Stimulated activated CD4-positive, alpha-beta T cell treated with anti-CD3 and anti-CD28 coated beads, Interleukin-4, amount 100 ng/mL, for 24 hours (primary cell): Measurements from ENCODE around the gene WDR49.
"Not testable (repeated sequence)": the region's sequence is repeated elsewhere in the genome, so short reads cannot be mapped to it uniquely, and the experiment has no call there.

Source experiments
- DNase-seq: peaks from one replicate; pipeline ENCODE4 v3.0.0-alpha.2; 2020

Gene WDR49

GRCh38 chr3:167653760-167654159 lies at the start of gene WDR49:
TSS of gene WDR49 (minus strand) at chr3:167653942. CDS start at chr3:167653425, 517 bp downstream.
- DNase-seq: no peak

- no peak for DNase-seq
Observed at GRCh38 chr3:167700926-167701325, 47.2 kb upstream of the WDR49 start.

- no peak for DNase-seq
Observed at GRCh38 chr3:167700046-167700445, 46.3 kb upstream of the WDR49 start.

- DNase-seq: no peak
Observed at GRCh38 chr3:167694121-167694520, 40.4 kb upstream of the WDR49 start.

GRCh38 chr3:167691366-167691765 lies 37.6 kb upstream of the WDR49 start:
- DNase-seq: peak; percentile 56

GRCh38 chr3:167684388-167684993 lies 30.7 kb upstream of the WDR49 start:
- peak; percentile 67 for DNase-seq

- no peak for DNase-seq
Observed at GRCh38 chr3:167679526-167679925, 25.8 kb upstream of the WDR49 start.

GRCh38 chr3:167675848-167676247 lies 22.1 kb upstream of the WDR49 start:
- DNase-seq: no peak

GRCh38 chr3:167673221-167673620 lies 19.5 kb upstream of the WDR49 start:
- DNase-seq: no peak

- DNase-seq: no peak
Observed at GRCh38 chr3:167671878-167672427, 18.2 kb upstream of the WDR49 start.

- DNase-seq: no peak
Observed at GRCh38 chr3:167669699-167670098, 16.0 kb upstream of the WDR49 start.

- DNase-seq: no peak
Observed at GRCh38 chr3:167668651-167669050, 14.9 kb upstream of the WDR49 start.

- DNase-seq: no peak
Observed at GRCh38 chr3:167666563-167666962, 12.8 kb upstream of the WDR49 start.

- no peak for DNase-seq
Observed at GRCh38 chr3:167662919-167663400, 9.2 kb upstream of the WDR49 start.

GRCh38 chr3:167657684-167658225 lies 4.0 kb upstream of the WDR49 start:
- no peak for DNase-seq

GRCh38 chr3:167656821-167657220 lies 3.1 kb upstream of the WDR49 start:
- DNase-seq: no peak

- DNase-seq: no peak
Observed at GRCh38 chr3:167653155-167653554, 587 bp downstream of the WDR49 start.

- DNase-seq: no peak
Observed at GRCh38 chr3:167651826-167652225, 1.9 kb downstream of the WDR49 start.

GRCh38 chr3:167650459-167650858 lies 3.3 kb downstream of the WDR49 start:
- no peak for DNase-seq

- no peak for DNase-seq
Observed at GRCh38 chr3:167649746-167650145, 4.0 kb downstream of the WDR49 start.

- DNase-seq: no peak
Observed at GRCh38 chr3:167644611-167645010, 9.1 kb downstream of the WDR49 start.

- no peak for DNase-seq
Observed at GRCh38 chr3:167631471-167631870, 22.3 kb downstream of the WDR49 start.

- no peak for DNase-seq
Observed at GRCh38 chr3:167626490-167626889, 27.3 kb downstream of the WDR49 start.

GRCh38 chr3:167615030-167615429 lies 38.7 kb downstream of the WDR49 start:
- DNase-seq: no peak

GRCh38 chr3:167614196-167614595 lies 39.5 kb downstream of the WDR49 start:
- not testable (repeated sequence) for DNase-seq
